Liver (tissue), 9 donors: ENCODE data around the gene IRX3. TPM values are rescaled to one million over a fixed set of nuclear protein-coding genes. Genes with fewer than 3 reads are reported as not detected.

Source experiments
- DNase-seq: peaks from one replicate; pipeline ENCODE4 v3.0.0-alpha.2; 2017; ENCODE audit warnings: low spot score
- H3K27ac ChIP-seq, 2 donors: one replicate each; pipeline ENCODE4 v1.7.0; 2013; ENCODE audit warnings: inconsistent platforms in 2 of 2, low read length in 2 of 2, control low read depth in 1 of 2, low read depth in 1 of 2, mild to moderate bottlenecking in 1 of 2
- H3K27me3 ChIP-seq, 4 donors: one replicate each; pipeline versions ENCODE4 v1.6.1 to v1.7.0; 2013; ENCODE audit warnings: low read length in 3 of 4, inconsistent platforms in 1 of 4, mild to moderate bottlenecking in 1 of 4, moderate library complexity in 1 of 4; ENCODE audit not compliant: control insufficient read depth in 4 of 4, insufficient read depth in 4 of 4
- H3K36me3 ChIP-seq, 4 donors: one replicate each; pipeline versions ENCODE4 v1.6.1 to v1.7.0; 2013; ENCODE audit warnings: low read length in 3 of 4, mild to moderate bottlenecking in 3 of 4, low read depth in 1 of 4, moderate library complexity in 1 of 4; ENCODE audit not compliant: control insufficient read depth in 4 of 4, insufficient read depth in 3 of 4
- H3K4me1 ChIP-seq, 4 donors: one replicate each; pipeline versions ENCODE4 v1.6.1 to v1.7.0; 2013; ENCODE audit warnings: low read length in 3 of 4, mild to moderate bottlenecking in 3 of 4, moderate library complexity in 1 of 4; ENCODE audit not compliant: control insufficient read depth in 4 of 4, insufficient read depth in 4 of 4
- H3K4me3 ChIP-seq, 3 donors: one replicate each; pipeline versions ENCODE4 v1.6.1 to v1.7.0; 2013; ENCODE audit warnings: low read length in 3 of 3, control low read depth in 1 of 3, low read depth in 1 of 3, mild to moderate bottlenecking in 1 of 3
- H3K9ac ChIP-seq, 2 donors: one replicate each; pipeline ENCODE4 v1.7.0; 2013; ENCODE audit warnings: low read length in 2 of 2, mild to moderate bottlenecking in 2 of 2, moderate library complexity in 2 of 2, control low read depth in 1 of 2, low read depth in 1 of 2
- H3K9me3 ChIP-seq, 4 donors: one replicate each; pipeline versions ENCODE4 v1.6.1 to v1.7.0; 2013; ENCODE audit warnings: low read length in 3 of 4; ENCODE audit not compliant: control insufficient read depth in 4 of 4
- ATF3 ChIP-seq: IDR thresholded peaks from 2 replicates; pipeline ENCODE4 v1.6.1; 2016; ENCODE audit warnings: antibody characterized with exemption
- CTCF ChIP-seq: fragments of 150-350 bp; IDR thresholded peaks from 2 replicates; pipeline ENCODE4 v1.5.1; 2017; ENCODE audit warnings: improper control_type of control experiment, low read depth, low read length; ENCODE audit not compliant: missing input control
- EGR1 ChIP-seq, 2 donors: IDR thresholded peaks; 2 replicates each; pipeline ENCODE4 v1.6.1; 2016 to 2018; ENCODE audit warnings: antibody characterized with exemption in 2 of 2, low read depth in 2 of 2
- FOXA1 ChIP-seq: IDR thresholded peaks from 2 replicates; pipeline ENCODE4 v1.6.1; 2016; ENCODE audit warnings: antibody characterized with exemption
- FOXA2 ChIP-seq: IDR thresholded peaks from 2 replicates; pipeline ENCODE4 v1.6.1; 2016; ENCODE audit warnings: antibody characterized with exemption
- GABPA ChIP-seq, 2 donors: IDR thresholded peaks in 1 of 2; conservative IDR thresholded peaks in 1 of 2; 2 replicates each; pipeline ENCODE4 v1.6.1; 2016; ENCODE audit warnings: antibody characterized with exemption in 2 of 2, mild to moderate bottlenecking in 1 of 2, moderate library complexity in 1 of 2
- HNF4A ChIP-seq, 2 donors: conservative IDR thresholded peaks; 2 replicates each; pipeline ENCODE4 v1.6.1; 2016; ENCODE audit warnings: antibody characterized with exemption in 2 of 2, mild to moderate bottlenecking in 2 of 2
- HNF4G ChIP-seq: IDR thresholded peaks from 2 replicates; pipeline ENCODE4 v1.6.1; 2016; ENCODE audit warnings: antibody characterized with exemption
- JUND ChIP-seq, 2 donors: IDR thresholded peaks; 2 replicates each; pipeline ENCODE4 v1.6.1; 2016; ENCODE audit warnings: antibody characterized with exemption in 2 of 2
- MAX ChIP-seq: IDR thresholded peaks from 2 replicates; pipeline ENCODE4 v1.6.1; 2016; ENCODE audit warnings: antibody characterized with exemption
- NR2F2 ChIP-seq: IDR thresholded peaks from 2 replicates; pipeline ENCODE4 v1.6.1; 2016; ENCODE audit warnings: antibody characterized with exemption
- RAD21 ChIP-seq, 2 donors: IDR thresholded peaks; 2 replicates each; pipeline ENCODE4 v1.6.1; 2016; ENCODE audit warnings: antibody characterized with exemption in 2 of 2, mild to moderate bottlenecking in 2 of 2
- REST ChIP-seq: IDR thresholded peaks from 2 replicates; pipeline ENCODE4 v1.6.1; 2016; ENCODE audit warnings: antibody characterized with exemption, mild to moderate bottlenecking
- RXRA ChIP-seq, 2 donors: IDR thresholded peaks; 2 replicates each; pipeline ENCODE4 v1.6.1; 2017 to 2018; ENCODE audit warnings: antibody characterized with exemption in 2 of 2, mild to moderate bottlenecking in 1 of 2
- SP1 ChIP-seq: IDR thresholded peaks from 2 replicates; pipeline ENCODE4 v1.6.1; 2018; ENCODE audit warnings: antibody characterized with exemption, mild to moderate bottlenecking
- TAF1 ChIP-seq: conservative IDR thresholded peaks from 2 replicates; pipeline ENCODE4 v1.6.1; 2016; ENCODE audit warnings: antibody characterized with exemption, mild to moderate bottlenecking
- YY1 ChIP-seq: IDR thresholded peaks from 2 replicates; pipeline ENCODE4 v1.6.1; 2016; ENCODE audit warnings: antibody characterized with exemption, mild to moderate bottlenecking
- ZBTB33 ChIP-seq: IDR thresholded peaks from 2 replicates; pipeline ENCODE4 v1.6.1; 2016; ENCODE audit warnings: antibody characterized with exemption
- WGBS: extraction: QIAGEN DNeasy Blood & Tissue Kit; methylation state at CpG from one replicate; pipeline ENCODE4 v1.1.7; 2013; 5-methylcytosine and 5-hydroxymethylcytosine counted together
- polyA plus RNA-seq, 2 donors: library from polyadenylated mRNA; stranded (reverse) in 1 of 2; unstranded in 1 of 2; fragments of 200-250 nt in 1 of 2; fragments of >200 nt in 1 of 2; fragmentation: Nextera tagmentation in 1 of 2; extraction: Ambion mirVana in 1 of 2; gene quantifications; one replicate each; pipeline versions ENCODE4 v1.2.1 to v1.2.3, GENCODE V29; 2013 to 2015
- total RNA-seq, 2 donors: library from RNA; depleted of rRNA; stranded (reverse); fragments of >200 nt; gene quantifications; one replicate each; pipeline ENCODE4 v1.2.3, GENCODE V29; 2014
- donor health status: healthy.
- donor health status: healthy.
- donor health status: healthy.
- donor health status: healthy.
- donor health status: healthy.

Gene IRX3
- total and polyA plus RNA-seq, 4 donors = 0.53 to 0.59 TPM; not detected in 2

GRCh38 chr16:54297154-54297553 lies 10.6 kb upstream of the IRX3 start:
- Histone ChIP-seq H3K4me1 (no peaks in the 10 kb centered on the region), H3K9me3 (no peaks in the 10 kb centered on the region), H3K9ac (no peak overlapping the region), H3K27ac (no peak overlapping the region), H3K4me3 (no peak overlapping the region), H3K36me3 (no peaks in the 10 kb centered on the region), H3K27me3 (peaks cover 0 to under 1% (median 0%) of the 10 kb centered on the region in 4 donors)
- 92% methylated on average over 3 of the region's 3 CpGs for WGBS
- DNase-seq = no peak
- no peak for TF ChIP-seq TAF1
- TF ChIP-seq HNF4A (conservative IDR thresholded peaks at IDR 0.05) = no peak

- DNase-seq = no peak
- TF ChIP-seq YY1 (no peak), CTCF (no peak), TAF1 (no peak), ZBTB33 (no peak), NR2F2 (no peak), SP1 (no peak), FOXA1 (no peak), GABPA (IDR thresholded peaks at IDR 0.05 in 1 of 2, conservative IDR thresholded peaks at IDR 0.05 in 1 of 2) (no peak), HNF4G (no peak), RXRA (IDR thresholded peaks at IDR 0.05) (no peak), JUND (IDR thresholded peaks at IDR 0.05) (no peak), REST (no peak), MAX (no peak), FOXA2 (no peak), RAD21 (IDR thresholded peaks at IDR 0.05) (no peak), EGR1 (IDR thresholded peaks at IDR 0.05; ENCODE audit: low read depth in 2 of 2) (no peak), ATF3 (no peak), HNF4A (conservative IDR thresholded peaks at IDR 0.05) (no peak)
- H3K4me3 ChIP-seq = no peak overlapping the region
These were observed 10.0 kb upstream of the IRX3 start for GRCh38 chr16:54296543-54296942.

More at GRCh38 chr16:54296543-54296942, 10.0 kb upstream of the IRX3 start:
- Histone ChIP-seq H3K36me3 (no peaks in the 10 kb centered on the region), H3K27me3 (peaks cover 0 to 2% (median 0%) of the 10 kb centered on the region in 4 donors), H3K9me3 (no peaks in the 10 kb centered on the region), H3K9ac (no peak overlapping the region), H3K27ac (no peak overlapping the region), H3K4me1 (no peaks in the 10 kb centered on the region)
- 88% methylated on average over 1 of the region's 1 CpG for WGBS
